Measurements from ENCODE around the gene ATG14. TPM values are rescaled to one million over a fixed set of nuclear protein-coding genes. Genes with fewer than 3 reads are reported as not detected.

Gene ATG14
- total and polyA plus RNA-seq, 3 donors from 2014 or later: 18.0 to 28.4 (median 23.5) TPM

- Histone ChIP-seq H3K4me1 (peaks cover 6% of the 10 kb centered on the region), H3K27me3 (no peaks in the 10 kb centered on the region), H3K9me3 (no peaks in the 10 kb centered on the region), H3K27ac (no peak overlapping the region), H3K36me3 (ENCODE audit: low read depth, missing control alignments) (no peaks in the 10 kb centered on the region), H3K4me3 (no peak overlapping the region)
- DNase-seq: no peak
- TF ChIP-seq CTCF (IDR thresholded peaks at IDR 0.05): no peak
- TF ChIP-seq POLR2A (IDR thresholded peaks at IDR 0.05): no peak
- WGBS, 2 donors: 24 to 29% methylated on average over 5 of the region's 5 CpGs
- intact Hi-C loops (cut with DNase I; ENCODE audit: low total_unique reads): no loop called here
Observed at GRCh38 chr14:55412676-55413075, 1.0 kb upstream of the ATG14 start.

- H3K4me3 ChIP-seq: peak overlapping the region; percentile 92 to 97
- peak overlapping the region; percentile 84 to 94 for H3K27ac ChIP-seq
- WGBS, 2 donors: 4 to 8% methylated on average over 4 of the region's 4 CpGs
- no peak for DNase-seq
- H3K36me3 ChIP-seq (ENCODE audit: low read depth, missing control alignments): no peaks in the 10 kb centered on the region
- intact Hi-C loops (cut with DNase I; ENCODE audit: low total_unique reads): no loop called here
- H3K9me3 ChIP-seq: no peaks in the 10 kb centered on the region
- no peaks in the 10 kb centered on the region for H3K27me3 ChIP-seq
- TF ChIP-seq POLR2A (IDR thresholded peaks at IDR 0.05) (no peak), CTCF (IDR thresholded peaks at IDR 0.05) (no peak)
- H3K4me1 ChIP-seq: peaks cover 6% of the 10 kb centered on the region
Observed at GRCh38 chr14:55410876-55411275, 754 bp downstream of the ATG14 start.

GRCh38 chr14:55404173-55404854 is 7.3 kb downstream of the ATG14 start:
- no peak for DNase-seq
- Histone ChIP-seq H3K9me3 (no peaks in the 10 kb centered on the region), H3K4me3 (no peak overlapping the region), H3K4me1 (no peaks in the 10 kb centered on the region), H3K36me3 (ENCODE audit: low read depth, missing control alignments) (no peaks in the 10 kb centered on the region), H3K27me3 (no peaks in the 10 kb centered on the region), H3K27ac (no peak overlapping the region)
- WGBS, 2 donors: 67 to 72% methylated on average over 5 of the region's 5 CpGs
- intact Hi-C loops (cut with DNase I; ENCODE audit: low total_unique reads): no loop called here
- TF ChIP-seq POLR2A (IDR thresholded peaks at IDR 0.05) (no peak), CTCF (IDR thresholded peaks at IDR 0.05) (no peak)

- Histone ChIP-seq H3K4me1 (no peaks in the 10 kb centered on the region), H3K9me3 (no peaks in the 10 kb centered on the region), H3K27me3 (no peaks in the 10 kb centered on the region), H3K36me3 (ENCODE audit: low read depth, missing control alignments) (no peaks in the 10 kb centered on the region), H3K27ac (no peak overlapping the region), H3K4me3 (no peak overlapping the region)
- intact Hi-C loops (cut with DNase I; ENCODE audit: low total_unique reads): no loop called here
- TF ChIP-seq CTCF (IDR thresholded peaks at IDR 0.05) (no peak), POLR2A (IDR thresholded peaks at IDR 0.05) (no peak)
- DNase-seq: no peak
- 79 to 86% methylated on average over 6 of the region's 6 CpGs for WGBS, 2 donors
Observed at GRCh38 chr14:55401751-55402150, 9.9 kb downstream of the ATG14 start.

GRCh38 chr14:55399852-55400251 is 11.8 kb downstream of the ATG14 start:
- Histone ChIP-seq H3K27ac (no peak overlapping the region), H3K9me3 (no peaks in the 10 kb centered on the region), H3K4me1 (no peaks in the 10 kb centered on the region), H3K27me3 (no peaks in the 10 kb centered on the region), H3K4me3 (no peak overlapping the region), H3K36me3 (ENCODE audit: low read depth, missing control alignments) (no peaks in the 10 kb centered on the region)
- intact Hi-C loops (cut with DNase I; ENCODE audit: low total_unique reads): no loop called here
- no peak for DNase-seq
- TF ChIP-seq CTCF (IDR thresholded peaks at IDR 0.05) (no peak), POLR2A (IDR thresholded peaks at IDR 0.05) (no peak)
- 73 to 81% methylated on average over 2 of the region's 2 CpGs for WGBS, 2 donors

Data from testis (tissue), 3 donors.